GM19351 (cell line): ENCODE results near the gene POP4.

Experiments used
- ATAC-seq: cut with Tn5 transposase; IDR thresholded peaks from one replicate; pipeline ENCODE4 v1.9.1; 2021; ENCODE audit warnings: mild to moderate bottlenecking, moderate library complexity; ENCODE audit not compliant: unreplicated experiment

The POP4 gene

DNA sequence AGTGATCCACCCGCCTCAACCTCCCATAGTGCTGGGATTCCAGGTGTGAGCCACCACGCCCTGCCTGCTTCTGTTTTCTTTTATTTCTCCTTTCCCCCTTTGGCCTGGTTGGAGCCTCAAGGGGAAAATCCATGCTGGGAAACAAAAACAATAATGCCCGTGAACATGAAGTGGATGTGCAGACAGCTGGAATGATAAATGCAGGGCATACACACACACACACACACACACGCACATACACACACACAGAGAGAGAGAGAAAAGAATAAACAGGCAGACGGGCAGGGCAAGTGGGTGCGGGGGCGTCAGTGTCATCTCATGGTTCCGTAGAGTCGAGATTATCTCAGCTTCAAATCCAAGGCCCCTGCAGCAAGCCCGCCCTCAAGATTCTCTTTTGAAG lies 54.8 kb downstream of the POP4 start:
- no peak for ATAC-seq

DNA sequence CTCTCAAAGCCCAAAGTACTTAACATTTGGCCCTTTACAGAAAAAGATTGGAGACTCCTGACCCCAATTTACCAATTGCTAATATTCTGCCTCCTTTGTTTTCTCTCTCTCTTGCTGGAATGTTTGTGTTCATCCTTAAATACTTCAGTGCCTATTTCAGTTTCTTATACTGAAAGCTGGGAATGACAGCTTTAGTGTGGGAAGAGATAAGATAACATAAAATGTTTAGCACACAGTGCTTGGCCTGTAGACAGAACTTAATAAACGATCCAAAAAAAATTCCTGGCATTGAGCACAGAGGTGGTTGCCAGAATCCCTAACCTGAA lies 56.2 kb downstream of the POP4 start:
- no peak for ATAC-seq

GRCh38 chr19:29662604-29663404 lies 56.7 kb downstream of the POP4 start:
- ATAC-seq = no peak

- ATAC-seq = no peak
These were observed 58.0 kb downstream of the POP4 start for GRCh38 chr19:29663861-29664752.

- ATAC-seq = peak; percentile 30
These were observed 58.7 kb downstream of the POP4 start for GRCh38 chr19:29664753-29665214.

DNA sequence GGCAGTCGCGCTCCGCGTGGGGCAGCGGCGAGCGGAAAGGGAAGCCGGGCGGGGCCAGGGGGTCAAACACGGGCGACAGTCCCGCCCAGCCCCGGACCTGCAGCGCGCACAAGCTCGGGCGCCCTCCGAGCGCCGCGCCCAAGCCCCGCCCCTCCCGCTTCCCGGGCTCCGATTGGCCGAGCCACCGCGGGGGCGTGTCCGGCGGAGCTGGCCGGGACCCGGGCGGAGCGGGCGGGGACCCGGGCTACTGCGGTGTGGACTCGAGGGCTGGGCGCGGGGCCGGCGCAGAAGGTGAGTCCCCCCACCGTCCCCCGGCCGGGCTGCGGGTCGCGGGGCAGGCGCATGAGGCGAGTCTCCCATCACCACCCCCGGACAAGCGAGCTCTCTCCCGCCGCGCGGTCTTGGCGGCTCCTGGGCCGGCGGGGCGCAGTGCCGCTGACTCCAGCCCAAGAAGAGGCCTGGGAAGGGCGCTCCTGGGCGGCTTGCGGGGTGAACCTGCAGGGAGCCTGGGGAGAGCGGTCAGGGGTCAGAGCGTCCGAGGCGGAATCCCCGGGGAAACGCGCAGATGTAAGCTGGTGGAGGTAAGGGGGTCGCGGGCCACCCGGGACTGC lies 59.2 kb downstream of the POP4 start, which contains the start of gene PLEKHF1:
Gene PLEKHF1 (plus strand): TSS at position 247 of the 611 bp plus-strand sequence. CDS start 8,379 bp downstream, outside the sequence.
- peak; percentile 87 for ATAC-seq

DNA sequence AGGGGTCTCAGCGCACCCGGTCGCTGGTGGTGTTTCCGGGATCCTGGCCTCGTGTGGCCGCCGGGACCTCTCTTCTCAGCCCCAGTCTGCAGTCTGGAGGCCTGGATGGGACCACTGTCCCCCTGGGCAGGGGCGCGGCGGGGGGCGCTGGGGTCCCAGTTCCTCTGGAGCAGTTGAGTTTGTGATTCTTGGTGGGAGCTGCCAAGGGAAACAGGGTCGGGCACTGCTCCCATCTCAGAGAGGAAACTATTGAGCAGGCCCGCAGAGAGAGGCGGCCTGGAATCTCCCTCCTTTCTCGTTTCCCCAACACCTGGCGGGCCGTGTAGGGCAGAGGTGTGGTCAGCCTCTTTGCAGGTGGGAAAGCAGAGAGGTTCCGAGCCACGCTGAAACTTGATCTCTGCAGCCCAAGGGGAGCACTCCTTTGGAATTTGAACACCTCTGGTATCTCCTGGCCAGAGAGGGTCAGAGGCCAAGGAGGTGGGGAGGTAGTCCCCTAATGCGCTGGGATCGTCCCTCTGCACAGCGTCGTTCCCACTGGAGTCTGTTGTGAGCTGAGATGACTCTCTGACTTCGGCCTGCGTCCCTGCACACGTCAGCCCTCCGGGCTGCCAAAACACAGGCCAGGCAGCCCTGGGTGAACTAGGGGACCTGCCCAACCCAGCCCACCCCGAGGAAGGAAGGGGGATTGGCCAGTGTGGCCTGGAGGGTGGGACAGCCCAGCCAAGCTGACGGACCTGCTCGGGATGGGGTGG lies 59.9 kb downstream of the POP4 start:
- ATAC-seq = peak; percentile 11
